GM21717 (cell line): ENCODE results near the gene RFX3.
"Not testable (repeated sequence)": the region's sequence is repeated elsewhere in the genome, so short reads cannot be mapped to it uniquely, and the experiment has no call there.

Experiments
- ATAC-seq: cut with Tn5 transposase; IDR thresholded peaks from one replicate; pipeline ENCODE4 v1.9.1; 2021; ENCODE audit warnings: mild to moderate bottlenecking, moderate library complexity; ENCODE audit not compliant: unreplicated experiment

RFX3 gene

DNA sequence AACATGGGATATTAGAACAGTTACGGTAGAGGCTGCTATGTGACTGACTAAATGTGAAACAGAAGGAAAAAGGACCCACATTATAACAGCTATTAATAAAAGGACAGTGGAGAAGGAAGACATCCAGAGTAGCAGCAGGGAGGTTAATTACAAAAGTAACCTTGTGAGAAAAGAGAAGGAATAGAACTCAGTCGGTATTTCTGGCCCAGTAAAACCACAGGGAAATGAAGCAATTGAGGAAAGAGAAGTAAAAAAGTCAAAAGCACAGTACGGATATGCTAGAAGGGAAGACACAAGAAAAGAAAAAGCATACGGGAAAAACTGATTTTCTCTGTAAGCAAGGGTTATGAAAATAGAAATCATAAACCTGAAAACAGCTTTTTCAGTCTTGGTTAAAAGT is 164.7 kb downstream of the RFX3 start:
- no peak for ATAC-seq

DNA sequence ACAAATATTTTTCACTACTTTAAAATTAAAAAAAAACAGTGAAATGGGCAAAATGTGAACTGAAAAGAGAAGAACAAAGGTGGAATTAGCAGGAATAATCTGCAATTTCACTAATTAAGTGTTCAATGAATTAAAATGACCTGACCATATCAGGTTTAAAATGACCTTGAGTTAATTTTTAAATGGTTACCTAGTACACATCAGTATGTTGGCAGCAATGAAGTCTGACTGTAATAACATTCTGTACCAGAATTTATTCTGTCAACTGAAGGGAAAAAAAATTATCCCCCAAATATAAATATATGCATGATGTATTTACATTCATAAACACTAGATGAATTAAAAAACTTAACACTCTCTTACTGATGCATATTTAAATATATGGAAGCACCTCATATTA is 165.6 kb downstream of the RFX3 start:
- ATAC-seq: no peak

DNA sequence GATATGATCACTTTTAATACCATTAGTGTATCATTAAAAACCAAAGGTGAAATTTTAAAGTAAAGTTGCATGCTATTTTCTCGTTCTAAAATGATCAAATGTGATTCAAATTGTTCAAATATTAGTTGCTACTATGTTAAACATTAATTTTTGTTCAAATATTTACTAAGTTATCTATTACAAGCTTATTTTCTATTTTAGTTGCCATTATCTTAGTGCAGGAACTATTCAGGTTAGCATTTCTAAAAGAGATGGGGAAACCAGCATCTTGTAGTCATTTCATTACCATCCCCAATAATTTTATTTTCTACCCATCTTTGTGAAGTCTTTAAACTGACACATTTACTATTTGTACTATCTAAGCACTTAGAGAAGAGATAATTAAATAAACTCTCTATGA is 166.0 kb downstream of the RFX3 start:
- ATAC-seq: no peak

DNA sequence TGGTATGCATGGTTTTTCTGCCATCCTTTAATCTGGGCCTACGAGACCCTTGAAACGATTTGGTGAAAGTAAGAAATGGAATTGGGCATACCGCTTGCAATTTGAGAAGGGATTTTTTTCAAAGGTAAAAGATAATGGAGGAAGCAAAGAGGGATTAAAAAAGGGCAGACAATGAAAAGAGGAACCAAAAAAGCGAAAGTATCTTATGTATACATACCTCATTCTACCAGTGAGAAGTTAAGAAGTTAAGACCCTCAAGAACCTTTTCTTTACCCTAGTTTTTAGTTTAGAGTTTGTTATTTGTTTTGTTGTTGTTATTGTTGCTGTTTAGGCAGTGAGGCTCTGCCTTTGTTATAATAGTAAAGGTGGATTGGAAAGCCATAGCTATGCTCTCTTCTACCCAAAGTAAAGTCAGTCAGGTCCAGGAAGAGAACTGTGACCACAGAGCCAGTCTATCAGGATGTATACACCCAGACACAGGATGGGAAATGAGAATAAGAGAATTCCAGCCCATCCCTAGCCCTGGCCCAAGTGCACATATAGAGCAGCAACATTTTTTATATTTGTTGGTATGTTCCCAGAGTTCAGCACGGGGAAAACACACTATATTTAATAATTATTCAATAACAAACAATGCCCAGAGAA is 166.6 kb downstream of the RFX3 start:
- no peak for ATAC-seq

DNA sequence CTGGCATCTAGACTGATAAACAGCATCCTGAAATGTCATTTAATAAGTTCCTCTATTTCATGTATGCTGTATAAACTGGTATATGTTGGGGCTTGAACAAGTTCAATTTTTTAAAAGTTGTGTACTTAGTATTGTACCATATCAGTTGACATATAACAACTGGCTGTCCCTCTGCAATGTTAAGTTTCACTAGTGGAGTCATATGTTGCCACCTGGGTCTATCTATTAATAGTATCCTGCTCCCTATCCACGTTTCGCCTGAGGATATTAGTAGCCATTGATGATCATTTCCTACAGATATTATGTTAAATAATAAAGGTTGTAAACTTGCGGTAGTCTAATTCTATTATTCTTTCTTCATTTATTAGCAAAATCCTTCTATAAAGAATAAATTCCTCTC is 177.6 kb downstream of the RFX3 start:
- ATAC-seq: no peak

DNA sequence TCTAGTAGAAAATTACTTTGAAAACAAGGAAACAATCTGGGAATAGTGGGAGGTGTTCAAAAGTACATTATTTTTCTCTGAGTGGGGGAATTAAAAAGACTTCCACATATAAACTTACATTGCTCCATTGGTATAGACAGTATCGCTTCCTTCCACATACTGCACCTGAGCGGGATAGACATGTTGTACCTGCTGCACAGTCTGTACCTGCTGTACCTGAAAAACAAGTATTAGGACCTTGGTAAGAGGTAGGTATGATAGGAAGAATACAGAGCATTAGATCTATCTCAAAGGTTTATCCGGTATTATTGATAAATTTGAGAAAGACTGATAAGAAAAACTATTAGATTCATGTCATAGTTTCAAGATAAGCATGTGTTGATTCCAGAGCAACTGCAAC is 179.3 kb downstream of the RFX3 start:
- ATAC-seq: no peak

DNA sequence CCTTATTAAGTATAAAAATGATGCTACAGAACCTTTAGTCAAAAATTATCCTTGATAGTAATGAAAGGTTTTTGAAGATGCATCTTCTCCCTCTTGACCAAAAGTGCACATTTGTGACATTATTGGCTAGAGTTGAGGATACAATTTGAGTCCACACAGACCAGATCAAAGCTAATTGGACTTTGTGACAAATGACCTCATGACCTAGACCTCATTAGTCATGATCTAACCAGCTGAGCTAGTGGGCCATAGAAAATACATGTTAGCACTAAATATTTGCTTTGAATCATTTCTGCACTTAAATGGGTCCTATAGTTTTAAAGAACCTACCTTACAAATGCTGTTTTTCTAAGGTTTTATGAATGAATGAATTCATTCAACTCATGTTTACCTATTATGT is 182.1 kb downstream of the RFX3 start:
- ATAC-seq: no peak

DNA sequence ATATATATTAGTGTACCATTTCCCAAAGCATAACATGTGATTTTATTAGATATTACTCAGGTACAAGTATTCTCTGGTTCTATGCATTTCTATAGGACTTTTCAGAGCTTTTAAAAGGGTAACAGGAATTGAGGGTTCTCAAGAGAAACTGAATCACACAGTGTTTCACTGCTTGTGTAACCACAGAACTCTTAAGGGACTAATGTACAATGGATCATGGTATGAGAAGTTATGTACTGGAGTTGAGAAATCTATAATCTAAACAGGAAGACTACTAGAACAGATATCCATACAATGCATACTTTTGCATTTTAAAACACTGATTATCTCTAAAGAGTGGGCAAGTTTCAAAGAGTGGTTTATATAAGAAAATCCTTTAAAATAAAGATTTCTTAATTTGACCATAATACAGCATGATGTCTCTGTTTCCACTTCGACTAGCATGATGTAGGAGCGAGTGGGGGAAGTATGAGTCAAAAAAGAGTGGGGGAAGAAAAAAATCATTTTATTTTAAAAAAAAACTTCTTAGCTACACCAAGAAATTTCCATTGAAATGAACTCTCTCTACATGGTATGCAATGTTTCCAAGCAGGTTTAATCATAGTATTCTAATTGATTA is 183.5 kb downstream of the RFX3 start:
- ATAC-seq: no peak

DNA sequence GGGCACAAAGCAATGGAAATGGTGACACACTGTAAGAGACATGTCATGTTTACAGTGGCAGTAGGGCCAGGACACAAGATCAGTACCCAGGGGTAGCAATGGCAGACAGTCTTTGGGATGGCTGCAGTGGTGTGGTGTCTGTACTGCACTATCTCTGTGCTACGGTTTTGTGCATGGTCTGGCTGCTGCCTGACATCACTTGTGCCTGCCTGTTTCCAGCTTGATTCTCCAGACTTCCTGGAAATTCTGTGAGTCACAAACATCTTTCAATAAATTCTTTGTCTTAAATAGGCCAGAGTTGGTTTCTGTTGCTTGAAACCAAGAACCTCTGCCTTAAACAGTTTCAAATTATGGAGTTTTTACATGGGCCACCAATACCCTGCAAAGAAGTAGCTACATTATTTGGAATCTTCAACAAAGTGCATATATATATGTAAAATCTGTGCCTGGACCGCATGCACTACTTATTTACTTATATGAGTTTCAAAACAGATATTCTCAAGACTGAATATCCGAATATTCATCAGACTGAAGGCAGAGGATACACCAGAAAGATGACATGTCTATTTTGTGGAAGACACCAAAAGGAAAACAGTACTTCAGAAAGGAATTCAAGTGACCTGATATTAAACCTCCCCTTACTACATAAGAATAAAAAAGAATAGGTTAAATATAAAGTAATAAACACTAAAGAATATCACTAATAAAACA is 188.1 kb downstream of the RFX3 start:
- ATAC-seq: no peak

DNA sequence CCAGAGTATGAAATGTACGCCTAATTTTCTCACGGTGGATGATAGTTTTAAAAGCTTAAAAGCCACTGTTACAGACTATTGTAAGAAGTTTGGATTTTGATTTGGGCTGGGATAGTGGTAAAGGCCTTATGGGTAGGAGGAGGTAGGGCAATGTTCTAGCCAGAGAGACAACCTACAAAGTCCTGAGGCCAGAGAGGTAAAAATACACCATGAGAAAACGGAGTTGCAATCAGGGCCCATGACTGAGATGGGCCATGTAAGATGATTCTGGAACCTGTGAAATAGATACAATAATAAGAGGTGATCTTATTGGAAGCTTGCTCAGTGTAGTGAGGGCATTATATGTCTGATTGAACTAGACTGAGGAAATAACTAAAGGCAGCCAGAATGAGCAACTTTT is 188.8 kb downstream of the RFX3 start:
- ATAC-seq: no peak

DNA sequence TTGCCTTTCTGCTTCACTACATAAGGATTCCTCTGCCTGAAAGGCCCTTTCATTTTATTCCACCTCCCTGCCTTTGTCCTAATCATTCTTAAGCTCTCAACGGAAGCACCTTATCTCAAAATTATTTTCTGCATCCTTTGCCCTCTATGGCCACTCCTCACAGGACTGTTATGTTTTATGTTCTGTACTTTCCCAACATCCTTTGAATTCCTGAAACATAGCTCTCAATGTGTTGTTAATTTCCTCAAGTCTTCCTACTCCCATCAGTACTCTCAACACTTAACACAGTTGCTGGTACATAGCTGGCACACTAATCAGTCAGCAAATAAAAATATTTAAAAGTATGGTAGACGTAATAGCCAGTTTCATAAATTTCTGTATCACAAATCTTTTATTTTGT is 193.0 kb downstream of the RFX3 start:
- ATAC-seq: no peak

DNA sequence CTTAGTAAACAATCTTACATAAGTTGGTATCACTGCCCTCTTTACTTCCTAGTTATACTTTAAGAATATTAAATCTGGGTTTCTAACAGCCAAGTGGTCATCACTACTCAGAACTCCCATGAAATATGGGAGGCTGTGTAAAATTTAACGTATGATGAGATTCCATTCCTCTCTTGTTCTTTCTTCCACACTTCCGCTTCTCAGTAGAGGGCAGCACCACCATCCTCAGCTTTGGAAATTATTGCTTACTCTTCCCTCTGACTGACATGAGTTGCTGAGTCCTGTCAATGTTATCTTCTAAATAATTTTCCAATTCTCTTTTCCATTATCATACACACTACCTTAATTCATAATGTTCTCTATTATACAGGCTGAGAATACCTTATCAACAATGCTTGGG is 194.0 kb downstream of the RFX3 start:
- no peak for ATAC-seq

DNA sequence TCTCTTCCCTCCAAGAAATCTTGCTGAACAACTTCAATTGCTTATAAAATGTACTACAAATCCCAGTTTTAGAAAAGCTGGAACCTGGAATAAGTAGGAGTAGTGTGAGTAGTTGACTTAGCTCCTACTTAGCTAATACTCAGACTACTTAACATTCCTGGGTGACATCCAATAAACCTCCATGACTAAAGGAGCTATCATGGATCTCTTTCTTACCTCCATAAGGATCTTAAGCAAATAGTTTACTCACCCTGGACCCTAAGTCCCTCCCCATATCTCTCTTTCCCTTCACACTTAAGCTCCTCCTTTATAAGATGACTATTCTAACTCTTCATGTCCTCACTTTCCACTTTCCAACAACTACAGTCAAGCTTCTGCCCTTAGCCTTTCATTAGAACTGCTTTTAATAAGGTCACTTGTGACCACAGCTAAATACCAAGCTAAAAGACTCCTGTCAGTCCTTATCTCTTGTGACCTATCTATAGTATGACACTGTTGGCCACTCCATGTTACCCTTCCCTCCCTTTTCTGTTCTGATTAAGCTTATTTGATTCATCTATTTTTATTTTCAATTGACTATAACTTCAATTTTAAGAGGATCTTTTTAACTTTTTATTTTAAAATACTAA is 194.9 kb downstream of the RFX3 start:
- ATAC-seq: no peak

DNA sequence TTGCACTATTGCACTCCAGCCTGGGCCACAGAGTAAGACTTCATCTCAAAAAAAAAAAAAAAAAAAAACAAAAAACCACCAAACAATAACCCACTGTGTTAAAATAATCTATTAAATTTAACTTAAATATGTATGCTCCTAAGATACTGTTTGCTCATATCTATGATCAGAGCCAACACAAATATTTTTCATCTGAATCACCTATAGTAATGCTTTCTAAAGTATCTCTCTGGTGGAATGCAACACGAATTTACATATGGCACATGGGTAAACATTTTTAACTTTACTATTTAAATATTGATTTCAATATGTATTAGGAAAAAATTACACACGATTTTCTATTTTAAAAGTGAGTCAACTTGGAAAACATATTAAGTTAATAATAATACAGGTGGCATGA is 196.4 kb downstream of the RFX3 start:
- no peak for ATAC-seq

DNA sequence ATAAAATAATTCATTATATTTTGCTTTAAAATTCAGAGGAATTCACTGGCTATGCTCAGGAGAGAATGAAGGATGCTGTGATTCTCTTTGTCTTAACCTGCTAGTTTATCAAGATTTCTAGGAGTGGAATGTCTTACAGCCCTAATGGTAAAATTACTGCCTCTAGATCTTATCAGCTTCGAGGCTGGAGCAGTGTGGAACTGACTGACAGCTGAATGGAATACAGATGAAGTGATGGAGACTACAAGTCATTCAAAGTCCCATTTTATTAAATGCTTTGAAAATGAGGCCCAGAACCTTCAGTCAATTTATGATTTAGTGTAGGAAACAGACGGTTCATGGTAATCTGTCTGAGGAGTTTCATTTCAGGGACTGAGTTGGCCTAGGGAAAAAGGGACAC is 202.1 kb downstream of the RFX3 start:
- ATAC-seq: no peak

DNA sequence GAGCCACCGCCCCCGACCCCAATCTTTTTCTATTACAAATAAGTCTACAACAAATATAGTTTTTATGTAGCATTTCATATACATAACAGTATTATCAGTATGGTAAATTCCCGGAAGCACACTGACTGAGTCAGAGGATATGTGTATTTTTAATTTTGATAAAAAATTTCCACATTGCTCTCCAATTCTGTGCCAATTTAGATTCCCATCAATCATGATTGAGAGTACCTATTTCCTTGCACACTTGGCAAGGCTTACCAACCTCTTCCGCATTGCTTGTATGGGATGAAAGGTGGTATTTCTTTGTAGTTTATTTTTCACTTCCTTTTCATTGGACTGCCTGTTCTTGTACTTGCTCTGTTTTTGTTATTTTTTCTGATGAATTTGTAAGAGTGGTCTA is 204.6 kb downstream of the RFX3 start:
- no peak for ATAC-seq

DNA sequence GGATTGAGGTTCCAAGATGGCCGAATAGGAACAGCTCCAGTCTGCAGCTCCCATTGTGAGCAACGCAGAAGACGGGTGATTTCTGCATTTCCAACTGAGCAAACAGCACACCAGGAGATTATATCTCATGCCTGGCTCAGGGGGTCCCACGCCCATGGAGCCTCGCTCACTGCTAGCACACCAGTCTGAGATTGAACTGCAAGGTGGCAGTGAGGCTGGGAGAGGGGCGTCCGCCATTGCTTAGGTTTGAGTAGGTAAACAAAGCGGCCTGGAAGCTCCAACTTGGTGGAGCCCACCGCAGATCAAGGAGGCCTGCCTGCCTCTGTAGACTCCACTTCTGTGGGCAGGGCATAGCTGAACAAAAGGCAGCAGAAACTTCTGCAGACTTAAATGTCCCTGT is 213.2 kb downstream of the RFX3 start:
- not testable (repeated sequence) for ATAC-seq

DNA sequence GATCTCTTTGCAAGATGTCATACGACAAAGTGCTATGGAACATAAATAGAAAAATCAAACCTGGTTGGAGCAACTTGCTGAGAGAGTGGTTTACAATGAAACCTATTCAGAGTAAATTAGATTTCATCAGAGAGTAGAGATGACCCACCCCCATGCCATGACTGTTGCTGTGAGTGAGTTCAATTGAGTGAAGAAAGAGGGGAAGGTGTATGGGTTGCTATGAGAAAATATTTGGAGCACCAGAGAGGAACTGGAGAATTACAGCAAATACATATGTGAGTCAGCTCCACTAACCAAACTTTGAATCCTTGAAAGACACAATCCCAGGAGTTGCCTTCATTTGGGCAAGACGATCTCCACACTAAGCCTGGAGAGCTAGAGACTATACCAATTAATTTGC is 217.2 kb downstream of the RFX3 start:
- no peak for ATAC-seq

DNA sequence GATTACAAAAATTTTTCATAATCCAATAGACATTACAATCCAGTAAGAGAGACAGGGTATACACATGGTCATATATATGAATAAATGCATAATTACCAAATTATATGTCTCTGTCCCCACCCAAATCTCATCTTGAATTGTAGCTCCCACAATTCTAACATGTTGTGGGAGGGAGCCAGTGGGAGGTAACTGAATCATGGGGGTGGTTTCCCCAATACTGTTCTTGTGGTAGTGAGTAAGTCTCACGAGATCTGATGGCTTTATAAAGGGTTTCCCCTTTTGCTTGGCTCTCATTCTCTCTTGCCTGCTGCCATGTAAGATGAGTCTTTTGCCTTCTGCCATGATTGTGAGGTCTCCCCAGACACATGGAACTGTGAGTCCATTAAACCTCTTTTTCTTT is 221.4 kb downstream of the RFX3 start:
- ATAC-seq: not testable (repeated sequence)

DNA sequence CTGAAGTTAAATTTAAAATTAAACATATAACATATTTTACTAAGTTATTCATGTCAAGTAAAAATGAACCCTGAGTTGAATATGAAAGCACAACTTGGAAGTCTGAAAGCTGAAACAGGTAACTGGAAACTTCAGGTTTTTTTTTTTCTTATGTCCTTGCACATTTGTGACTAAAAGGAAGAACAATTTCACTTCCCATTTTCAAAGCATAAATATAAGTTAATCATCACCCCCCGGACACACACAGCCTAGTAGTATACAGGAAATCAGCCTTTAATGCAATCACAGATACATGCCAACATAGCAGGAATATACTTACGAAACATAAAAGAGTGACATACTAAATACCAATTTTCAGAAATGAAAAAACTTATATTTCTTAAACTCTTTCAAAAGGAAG is 225.9 kb downstream of the RFX3 start:
- peak; percentile 98 for ATAC-seq

DNA sequence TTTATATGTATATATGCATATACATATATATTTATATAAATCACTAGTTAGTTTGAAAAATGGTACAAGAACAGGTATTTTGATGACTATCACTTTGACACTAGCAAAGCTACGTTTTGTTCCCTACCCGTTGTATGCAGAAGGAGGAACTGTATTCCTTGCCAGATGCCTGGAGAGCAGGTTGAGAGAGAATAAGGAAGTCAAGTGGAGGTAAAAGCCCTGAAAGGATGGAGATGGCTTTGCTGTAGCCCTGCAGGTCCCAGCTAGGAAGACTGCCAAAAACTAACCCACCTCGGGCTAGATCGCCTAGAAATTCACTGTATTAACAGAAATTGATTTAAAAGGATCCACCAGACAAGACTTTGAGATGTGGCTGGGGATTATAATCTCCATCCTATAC is 229.3 kb downstream of the RFX3 start:
- ATAC-seq: no peak

DNA sequence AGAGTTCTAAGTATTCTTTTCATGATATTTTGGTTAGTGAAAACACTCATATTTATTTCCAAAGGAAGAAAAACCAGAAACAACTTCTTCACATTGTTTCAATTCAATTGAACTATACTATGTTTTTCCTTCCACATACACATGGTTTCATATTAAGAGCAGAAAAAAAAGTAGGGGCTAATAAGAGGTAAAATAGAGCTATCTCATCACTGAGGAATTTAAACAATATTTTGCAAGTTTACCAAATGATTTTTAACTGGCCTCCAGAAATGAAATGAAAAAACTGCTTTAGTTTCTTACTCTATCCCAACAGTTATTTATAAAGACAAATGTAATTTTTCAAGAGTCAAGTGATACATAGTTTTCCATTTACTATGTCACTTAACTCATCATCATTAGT is 233.5 kb downstream of the RFX3 start:
- no peak for ATAC-seq
